Left renal cortex interstitium (tissue), 4 donors: ENCODE data around the gene CCHCR1. TPM values are rescaled to one million over a fixed set of nuclear protein-coding genes. Genes with fewer than 3 reads are reported as not detected.
"Not testable (repeated sequence)": the region's sequence is repeated elsewhere in the genome, so short reads cannot be mapped to it uniquely, and the experiment has no call there.

Experiments used
- DNase-seq, 4 donors: peaks; one replicate each; pipeline ENCODE4 v3.0.0-alpha.2; 2013; ENCODE audit warnings: low read depth in 4 of 4, low spot score in 2 of 4, missing footprints in 1 of 4
- polyA plus RNA-seq, 4 donors: library from polyadenylated mRNA; unstranded; fragments of 120-200 nt; gene quantifications; one replicate each; pipeline ENCODE4 v1.2.1, GENCODE V29; 2013; ENCODE audit not compliant: insufficient read length in 4 of 4

CCHCR1 gene
- polyA plus RNA-seq, 4 donors, result 24.0 to 47.0 (median 34.0) TPM

DNA sequence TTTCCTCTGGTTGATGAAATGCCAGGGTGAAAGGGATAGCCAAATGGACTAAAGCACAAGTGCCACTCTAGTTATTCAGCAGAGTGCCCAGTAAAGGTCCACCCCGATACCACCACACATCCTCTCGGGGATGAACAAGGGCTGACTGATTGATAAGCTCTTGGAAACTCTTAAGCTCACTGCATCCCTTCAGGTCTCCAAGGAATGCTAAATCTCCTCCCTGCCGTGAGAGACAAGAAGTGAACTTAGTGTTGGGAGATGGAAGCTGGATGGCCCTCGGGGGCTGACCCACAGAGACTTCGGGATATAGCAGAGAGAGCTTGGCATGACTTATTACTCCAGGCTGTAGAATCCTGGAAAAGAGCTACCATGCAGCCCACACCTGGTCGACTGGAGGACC is 26.3 kb upstream of the CCHCR1 start:
- DNase-seq, result not testable (repeated sequence)

DNA sequence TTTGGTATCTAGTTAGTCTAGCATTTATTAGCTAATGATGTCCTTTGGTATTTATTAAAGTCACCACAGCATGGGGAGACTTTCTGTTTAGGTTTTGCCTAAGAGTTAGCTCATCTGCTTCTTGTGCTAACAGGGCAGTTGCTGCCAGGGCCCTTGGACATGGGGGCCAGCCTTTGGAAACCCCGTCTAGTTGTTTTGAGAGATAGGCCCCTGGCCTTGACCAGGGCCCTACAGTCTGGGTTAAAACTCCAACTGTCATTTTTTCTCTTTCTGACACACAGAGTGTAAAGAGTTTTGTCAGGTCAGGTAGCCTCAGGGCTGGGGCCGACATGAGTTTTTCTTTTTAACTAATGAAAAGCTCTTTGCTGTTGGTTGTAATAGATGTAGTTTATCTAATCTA is 25.7 kb upstream of the CCHCR1 start:
- DNase-seq, result not testable (repeated sequence)

DNA sequence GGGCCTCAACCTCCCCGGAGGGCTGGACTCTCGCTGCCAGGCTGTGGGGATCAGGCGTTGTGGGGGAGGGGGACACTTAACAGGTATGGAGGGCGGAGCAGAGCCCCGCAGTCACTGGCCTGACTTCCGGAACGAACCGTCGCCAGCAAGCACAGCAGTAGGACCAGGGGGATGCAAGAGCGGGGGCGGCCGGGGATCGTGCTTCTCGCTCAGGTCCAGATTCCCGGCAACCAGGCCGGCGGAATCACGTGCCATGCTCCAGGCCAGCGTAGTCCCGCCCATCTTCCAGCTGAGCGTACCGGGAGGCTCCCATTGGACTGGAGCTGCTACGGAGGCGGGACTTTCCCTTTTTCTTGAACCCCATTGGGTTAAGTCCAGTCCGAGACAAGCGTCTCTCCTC is 22.9 kb upstream of the CCHCR1 start:
- DNase-seq, result peak in 1 of 4 donors; percentile 54

DNA sequence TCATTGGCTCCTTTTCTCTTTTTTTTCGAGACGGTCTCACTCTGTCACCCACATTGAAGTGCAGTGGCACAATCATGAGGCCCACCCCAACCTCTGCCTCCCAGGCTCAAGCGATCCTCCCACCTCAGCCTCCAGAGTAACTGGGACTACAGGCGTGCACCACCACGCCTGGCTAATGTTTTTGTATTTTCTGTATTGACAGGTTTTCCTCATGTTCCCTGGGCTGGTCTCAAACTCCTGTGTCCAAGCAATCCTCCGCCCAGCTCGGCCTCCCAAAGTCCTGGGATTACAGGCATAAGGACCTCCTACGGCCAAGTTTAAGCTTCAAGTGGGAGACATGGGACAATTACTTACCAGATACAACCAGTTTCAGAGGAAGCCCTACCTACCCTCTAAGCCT is 22.3 kb upstream of the CCHCR1 start:
- DNase-seq, result no peak

DNA sequence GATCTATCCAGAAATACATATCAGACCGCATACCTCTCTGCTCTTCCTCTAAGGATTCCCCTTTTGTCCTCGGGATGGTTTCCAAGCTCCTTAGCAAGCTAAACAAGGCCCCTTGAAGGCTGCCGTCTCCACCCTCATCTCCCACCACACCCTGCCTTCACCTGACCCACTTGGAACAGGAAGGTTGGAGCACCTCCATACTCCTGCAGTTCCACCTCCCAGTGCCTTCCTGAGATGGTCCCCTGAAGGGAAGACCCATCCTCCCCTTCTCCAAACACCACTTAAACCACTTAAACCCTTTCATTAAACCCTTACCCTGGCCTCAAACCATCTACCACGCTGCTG is 21.4 kb upstream of the CCHCR1 start:
- DNase-seq, result no peak

DNA sequence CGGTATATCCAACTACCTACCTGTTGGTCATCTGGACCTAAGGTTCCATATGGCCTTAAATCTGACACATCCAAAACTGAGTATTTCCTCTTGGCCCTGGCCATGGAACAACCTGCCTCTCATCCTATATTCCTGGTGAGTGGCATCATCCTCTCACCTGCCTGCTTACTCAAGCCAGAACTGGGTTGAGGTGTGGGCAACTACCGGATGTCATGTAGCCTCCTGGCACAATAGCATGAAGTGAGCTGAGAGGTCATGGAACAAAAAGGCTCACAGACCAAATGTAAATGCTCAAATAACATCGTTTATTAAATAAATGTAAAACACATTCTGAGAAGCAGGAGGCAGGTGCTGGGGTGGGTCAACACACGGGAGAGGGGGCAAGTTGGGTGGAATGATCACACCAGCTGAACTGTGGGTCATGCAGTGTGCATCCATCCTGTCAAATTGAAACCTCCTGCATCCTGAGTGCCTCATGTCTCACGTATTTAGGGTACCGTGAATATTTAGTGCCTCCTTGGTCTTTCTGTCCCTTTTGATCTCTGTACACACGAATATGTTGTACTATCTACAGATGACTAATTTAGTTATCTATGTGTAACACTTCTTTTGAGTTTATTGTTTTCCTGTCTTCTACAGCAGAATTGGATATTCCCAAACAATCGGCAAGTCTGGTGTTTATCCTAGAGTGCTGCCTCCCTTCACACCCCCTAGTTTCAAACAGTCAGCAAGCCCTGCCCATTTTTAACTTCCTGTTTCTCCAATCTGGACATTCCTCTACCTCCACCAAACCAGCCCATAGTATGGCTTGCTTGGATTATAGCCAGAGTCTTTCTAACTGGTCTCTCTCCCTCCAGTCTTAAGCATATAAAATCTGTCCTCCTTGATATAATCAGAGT is 20.8 kb upstream of the CCHCR1 start:
- DNase-seq, result no peak

DNA sequence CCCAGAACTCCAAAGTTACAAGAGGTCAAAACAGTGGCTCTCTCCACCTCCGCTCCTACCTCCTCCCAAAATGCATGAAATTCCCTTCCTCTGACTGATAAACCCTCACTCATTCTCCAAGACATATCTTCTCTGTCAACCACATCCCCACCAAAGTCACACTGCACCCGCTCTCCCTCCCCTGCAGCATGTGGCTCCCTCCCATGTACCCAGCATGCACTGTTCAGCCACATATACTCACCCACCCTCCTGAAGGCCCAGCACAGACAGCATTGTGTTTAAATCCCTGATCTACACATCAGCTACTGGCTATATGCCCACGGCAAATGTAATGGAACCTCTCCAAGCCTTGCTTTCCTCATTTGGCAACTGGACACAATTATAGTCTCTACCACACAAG is 18.4 kb upstream of the CCHCR1 start:
- DNase-seq, result no peak

DNA sequence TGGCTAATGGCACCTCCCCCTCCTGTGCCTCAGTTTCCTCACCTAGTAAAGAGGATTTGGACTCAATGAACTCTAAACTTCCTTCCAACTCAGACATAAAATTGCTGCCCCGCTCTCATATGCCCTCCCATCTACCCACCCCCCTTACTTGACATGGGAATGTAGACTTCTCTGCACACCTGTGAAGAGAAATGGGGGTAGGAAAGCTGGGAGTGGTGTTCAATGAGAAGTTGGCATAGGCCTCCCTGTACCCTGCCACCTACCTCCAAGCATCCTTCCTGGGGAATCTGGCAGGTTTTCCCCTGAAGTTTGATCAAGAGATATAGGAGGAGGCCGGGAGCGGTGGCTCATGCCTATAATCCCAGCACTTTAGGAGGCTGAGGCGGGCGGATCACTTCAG is 16.8 kb upstream of the CCHCR1 start:
- no peak for DNase-seq

DNA sequence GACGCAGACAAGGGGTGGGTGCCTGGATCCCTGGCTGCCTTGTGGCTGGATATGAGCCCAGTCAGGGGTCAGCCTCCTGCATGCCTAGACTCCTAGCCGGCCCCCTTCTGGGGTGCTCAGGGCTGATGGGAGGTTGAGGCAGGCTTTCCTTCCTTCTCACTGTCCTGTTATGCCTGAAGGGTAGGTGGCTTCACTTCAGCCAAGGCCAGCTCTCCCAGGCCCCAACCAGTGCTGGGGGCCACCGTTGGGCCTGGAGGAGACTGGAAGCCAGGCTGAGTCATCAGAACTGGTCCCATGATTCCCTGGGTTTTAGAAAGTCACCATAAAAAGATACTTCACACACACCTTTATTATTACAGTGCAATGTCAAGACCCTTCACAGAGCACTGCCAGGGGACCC is 15.8 kb upstream of the CCHCR1 start:
- DNase-seq, result no peak

DNA sequence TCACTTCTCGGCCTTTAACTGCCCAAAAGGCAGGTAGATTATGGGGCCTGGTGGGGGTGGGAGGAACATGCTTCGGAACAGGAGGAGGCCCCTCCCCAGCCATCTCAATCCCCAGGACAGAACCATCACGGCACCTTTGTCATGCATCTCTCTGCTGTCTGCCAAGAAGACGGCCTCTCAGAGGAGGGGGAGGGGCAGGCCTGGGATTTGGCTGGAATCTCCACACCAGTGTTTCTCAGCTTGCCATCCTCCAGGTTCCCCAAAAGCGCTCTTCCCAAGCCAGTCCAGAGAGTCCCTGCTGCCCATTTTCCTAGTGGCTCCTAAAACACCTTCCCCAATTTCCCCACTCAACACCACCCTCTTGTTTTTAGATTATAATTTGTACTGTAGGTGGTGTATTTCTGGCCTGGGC is 15.4 kb upstream of the CCHCR1 start:
- DNase-seq, result no peak

DNA sequence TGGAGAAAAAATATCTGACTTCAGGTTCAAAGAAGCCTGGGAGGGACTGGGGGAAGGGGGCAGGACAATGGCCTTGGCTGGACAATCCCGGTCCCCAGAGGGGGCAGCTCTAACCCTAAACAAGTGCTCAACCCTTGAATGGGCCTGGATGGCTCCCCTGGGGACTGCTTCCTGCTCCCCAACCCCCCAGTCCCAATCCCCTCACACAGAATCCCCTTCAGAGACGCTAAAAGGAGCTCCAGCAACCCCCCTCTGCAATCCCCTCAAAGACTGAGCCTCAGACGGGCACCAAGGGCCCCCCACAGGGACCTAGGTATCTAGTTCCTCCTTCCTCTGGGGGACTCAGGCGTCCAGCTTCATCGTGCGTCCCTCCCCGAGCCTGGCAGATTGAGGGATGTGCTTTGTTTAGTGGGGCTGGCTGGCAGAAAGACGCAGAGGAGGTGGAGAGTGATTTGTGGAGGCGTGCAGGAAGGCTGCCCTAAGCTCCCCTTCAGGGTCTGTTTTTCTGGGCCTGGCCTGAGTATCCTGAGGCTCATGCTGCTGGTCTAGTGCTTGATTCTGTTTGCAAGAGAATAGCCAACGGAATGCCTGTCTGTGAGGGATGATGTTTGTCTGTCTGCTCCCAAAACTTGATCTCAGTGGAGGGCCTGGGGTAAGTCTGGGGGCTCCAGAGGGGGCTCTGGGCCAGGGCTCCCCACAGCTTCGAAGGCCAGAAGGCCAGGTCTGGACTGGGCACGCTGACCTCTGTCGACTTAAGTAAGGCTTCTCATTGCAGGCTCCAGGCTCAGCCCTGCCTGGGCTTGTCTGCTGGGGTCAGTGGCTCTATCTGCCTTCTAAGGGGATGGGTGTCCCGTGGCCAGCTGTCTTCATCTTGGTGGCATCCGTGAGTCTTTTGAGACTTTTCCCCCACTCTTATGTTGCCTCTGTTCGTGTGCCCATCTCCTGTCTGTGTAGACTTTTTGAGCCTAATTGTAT is 14.6 kb upstream of the CCHCR1 start:
- no peak for DNase-seq

DNA sequence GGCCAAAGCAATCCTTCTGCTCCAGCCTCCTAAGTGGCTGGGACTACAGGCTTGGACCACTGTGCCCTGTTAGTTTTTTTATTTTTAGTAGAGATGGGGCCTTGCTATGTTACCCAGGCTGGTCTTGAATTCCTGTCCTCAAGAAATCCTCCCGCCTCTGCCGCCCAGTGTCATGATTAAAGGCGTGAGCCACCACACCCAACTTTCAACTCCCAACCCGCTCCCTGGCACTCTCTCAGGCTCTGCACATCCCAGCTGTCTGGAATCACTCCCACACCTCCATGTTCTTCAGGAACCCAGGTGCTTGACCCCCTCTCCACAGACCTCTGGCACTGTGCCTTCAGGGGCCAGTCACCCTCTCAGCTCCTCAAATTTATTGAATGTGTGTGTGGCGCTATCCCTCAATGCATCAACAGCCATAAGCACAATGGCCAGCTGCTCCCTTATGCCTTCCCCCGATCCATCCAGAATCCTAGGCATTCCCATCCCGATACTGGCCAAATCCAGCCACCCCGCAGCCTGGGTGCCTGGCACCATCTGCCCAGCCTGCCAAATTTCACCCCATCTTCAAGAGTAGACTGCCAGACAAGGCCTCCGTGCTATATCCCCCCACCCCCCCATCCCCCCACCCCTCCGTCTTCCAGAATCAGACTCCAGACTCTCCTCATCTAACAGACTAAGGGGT is 13.5 kb upstream of the CCHCR1 start:
- DNase-seq, result no peak

DNA sequence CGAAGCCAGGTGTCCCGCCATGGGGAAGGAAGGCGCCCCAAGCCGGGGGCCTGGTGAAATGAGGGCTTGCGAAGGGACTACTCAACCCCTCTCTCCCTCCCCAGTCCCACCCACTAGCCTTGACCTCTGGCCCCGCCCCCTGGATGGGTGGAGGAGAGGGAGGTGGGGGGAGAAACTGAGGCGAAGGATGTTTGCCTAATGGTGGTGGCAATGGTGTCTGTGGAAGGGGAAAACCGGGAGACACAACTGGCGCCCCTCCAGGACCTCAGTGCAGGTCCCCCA is 12.9 kb upstream of the CCHCR1 start, which contains the start of gene POU5F1:
Gene POU5F1, minus strand, starts transcription at position 83 of the 282 bp plus-strand sequence. Its CDS starts 62 bp downstream, at position 21.
- DNase-seq, result no peak

DNA sequence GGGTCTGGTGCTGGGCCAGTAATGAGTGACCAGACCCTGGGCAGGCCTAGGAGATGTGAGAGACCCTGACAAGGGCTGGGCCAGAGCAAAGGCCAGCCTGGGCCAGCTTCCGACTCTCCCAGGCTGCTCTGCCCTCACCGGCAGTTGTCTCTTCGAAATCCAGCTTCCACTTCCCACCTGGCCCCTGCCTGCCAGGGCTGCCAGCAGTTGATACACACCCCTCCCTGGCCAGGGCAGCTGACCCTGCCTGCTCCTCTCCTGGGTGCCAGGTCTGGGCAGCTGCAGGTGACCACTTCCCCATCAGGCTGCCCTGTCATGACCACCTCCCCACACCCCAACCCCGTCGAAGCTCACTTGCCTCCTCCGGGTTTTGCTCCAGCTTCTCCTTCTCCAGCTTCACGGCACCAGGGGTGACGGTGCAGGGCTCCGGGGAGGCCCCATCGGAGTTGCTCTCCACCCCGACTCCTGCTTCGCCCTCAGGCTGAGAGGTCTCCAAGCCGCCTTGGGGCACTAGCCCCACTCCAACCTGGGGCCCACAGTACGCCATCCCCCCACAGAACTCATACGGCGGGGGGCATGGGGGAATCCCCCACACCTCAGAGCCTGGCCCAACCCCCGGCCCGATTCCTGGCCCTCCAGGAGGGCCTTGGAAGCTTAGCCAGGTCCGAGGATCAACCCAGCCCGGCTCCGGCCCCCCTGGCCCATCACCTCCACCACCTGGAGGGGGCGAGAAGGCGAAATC is 12.4 kb upstream of the CCHCR1 start:
- DNase-seq, result not testable (repeated sequence)

DNA sequence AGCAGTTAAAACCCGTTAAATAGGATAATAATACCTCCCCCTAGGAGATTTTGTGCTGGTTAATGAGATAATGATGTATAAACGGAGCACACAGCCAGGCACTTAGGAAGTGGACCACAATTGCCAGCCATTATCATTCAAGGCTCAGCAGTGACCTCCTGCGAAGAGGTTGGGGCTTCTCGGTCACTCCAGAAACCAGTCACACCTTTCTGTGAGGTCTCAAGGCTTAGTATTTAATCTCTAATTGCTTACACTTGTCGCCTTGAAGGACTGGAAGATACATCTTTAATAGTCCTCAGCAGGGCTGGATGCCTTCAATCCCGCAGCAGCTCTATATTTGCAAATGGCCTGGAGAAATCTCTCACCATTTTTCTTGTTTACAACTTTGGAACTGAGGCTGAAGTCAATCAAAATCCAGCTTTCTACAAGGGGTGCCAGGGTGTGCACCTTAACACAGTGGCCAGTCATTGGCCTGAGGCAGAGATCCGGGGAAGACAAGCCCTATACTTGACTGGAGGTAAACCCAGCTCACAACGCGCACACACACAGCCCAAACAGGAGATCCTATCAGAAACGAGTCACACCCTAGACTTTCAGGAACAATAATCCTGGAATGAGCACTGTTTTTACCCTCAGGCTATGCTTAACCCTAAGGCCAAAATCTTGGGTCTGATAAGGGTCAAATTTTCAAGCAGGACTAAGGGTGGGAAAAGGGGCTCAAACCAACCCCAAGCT is 11.7 kb upstream of the CCHCR1 start:
- DNase-seq, result no peak

DNA sequence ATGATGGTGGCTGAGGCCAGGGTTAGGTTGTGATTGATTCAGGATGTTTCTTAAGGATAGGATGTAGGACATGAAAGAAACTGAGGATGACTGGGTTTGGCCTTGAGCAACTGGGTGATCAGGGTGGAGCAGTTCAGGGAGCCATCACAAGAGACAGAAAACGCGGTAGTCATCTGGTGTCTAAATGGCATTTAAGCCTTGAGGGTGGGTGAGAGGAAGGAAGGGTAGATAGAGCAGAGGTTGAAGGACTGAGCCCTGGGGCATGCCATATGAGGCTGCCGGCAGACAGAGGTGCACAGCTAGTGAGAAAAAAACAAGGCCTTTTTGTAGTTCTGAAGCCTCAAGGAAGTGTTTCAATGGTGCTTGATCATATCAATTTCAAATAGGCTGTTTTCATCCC is 11.0 kb upstream of the CCHCR1 start:
- DNase-seq, result no peak

DNA sequence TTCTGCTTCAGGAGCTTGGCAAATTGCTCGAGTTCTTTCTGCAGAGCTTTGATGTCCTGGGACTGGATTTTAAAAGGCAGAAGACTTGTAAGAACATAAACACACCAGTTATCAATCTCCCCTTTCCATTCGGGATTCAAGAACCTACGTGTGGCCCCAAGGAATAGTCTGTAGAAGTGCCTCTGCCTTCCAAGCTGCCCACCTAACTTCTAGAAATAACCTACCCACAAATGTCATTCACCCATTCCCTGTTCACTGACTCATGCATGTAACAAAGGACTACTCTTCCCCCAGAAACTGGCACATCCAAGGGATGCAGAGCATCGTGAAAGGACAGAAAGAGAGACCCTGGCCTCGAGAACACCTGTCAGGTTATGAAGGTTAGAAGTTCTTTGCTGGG is 8.4 kb upstream of the CCHCR1 start:
- DNase-seq, result no peak

DNA sequence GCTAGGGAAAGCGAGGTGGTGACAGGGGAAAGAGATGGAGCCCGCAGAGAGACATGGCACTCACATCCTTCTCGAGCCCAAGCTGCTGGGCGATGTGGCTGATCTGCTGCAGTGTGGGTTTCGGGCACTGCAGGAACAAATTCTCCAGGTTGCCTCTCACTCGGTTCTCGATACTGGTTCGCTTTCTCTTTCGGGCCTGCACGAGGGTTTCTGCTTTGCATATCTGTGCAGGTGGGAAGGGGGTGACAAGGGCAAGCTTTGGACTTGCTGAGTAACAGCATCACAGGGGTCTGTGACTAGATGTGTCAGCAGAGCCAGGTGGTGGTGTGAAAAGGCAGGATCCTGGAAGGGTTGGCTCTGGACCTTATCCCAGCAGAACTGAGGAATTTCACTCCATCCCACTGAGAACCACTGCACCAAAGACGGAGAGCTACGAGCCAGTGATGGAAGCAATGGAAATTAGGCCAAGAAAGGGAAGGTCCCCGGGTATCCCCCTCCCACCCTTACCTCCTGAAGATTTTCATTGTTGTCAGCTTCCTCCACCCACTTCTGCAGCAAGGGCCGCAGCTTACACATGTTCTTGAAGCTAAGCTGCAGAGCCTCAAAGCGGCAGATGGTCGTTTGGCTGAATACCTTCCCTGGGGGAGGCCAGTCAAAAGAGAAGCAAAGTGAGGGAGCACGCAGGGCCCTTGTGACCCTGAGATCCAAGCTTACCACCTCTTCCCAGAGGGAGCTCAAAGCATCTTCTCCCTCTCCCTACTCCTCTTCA is 7.6 kb upstream of the CCHCR1 start:
- not testable (repeated sequence) for DNase-seq

DNA sequence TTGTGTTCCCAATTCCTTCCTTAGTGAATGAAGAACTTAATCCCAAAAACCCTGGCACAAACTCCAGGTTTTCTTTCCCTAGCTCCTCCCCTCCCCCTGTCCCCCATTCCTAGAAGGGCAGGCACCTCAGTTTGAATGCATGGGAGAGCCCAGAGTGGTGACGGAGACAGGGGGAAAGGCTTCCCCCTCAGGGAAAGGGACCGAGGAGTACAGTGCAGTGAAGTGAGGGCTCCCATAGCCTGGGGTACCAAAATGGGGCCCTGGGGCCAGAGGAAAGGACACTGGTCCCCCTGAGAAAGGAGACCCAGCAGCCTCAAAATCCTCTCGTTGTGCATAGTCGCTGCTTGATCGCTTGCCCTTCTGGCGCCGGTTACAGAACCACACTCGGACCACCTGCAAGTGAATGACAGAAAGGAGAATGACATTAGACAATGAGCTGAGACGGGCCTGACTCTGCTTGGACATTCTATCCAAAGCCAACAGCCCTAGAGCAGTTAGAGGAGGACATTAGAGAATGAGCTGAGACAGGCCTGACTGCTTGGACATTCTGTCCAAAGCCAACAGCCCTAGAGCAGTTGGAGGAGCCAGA is 7.0 kb upstream of the CCHCR1 start:
- not testable (repeated sequence) for DNase-seq
